ENCODE measurements around the gene OR8D1.
"Not testable (repeated sequence)": the region's sequence is repeated elsewhere in the genome, so short reads cannot be mapped to it uniquely, and the experiment has no call there.

OR8D1 gene

DNA sequence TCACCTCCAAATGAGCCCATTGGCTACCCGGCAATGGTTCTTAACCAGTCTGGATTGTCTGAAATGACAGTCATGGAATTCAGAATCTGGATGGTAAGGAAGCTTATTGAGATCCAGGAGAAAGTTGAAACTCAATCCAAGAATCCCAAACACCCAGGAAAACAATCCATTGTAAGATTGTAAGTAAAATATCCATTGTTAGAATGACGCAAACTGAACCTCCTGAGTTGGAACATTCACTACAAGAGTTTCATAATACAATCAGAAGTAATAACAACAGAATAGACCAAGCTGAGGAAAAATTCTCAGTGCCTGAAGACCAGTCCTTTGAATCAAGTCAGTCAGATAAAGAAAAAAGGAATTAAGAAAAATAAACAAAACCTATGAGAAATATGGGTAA is 35.5 kb downstream of the OR8D1 start:
- no peak for DNase-seq

- no peak for DNase-seq
These were observed 35.9 kb downstream of the OR8D1 start for GRCh38 chr11:124277804-124278203.

- no peak for DNase-seq
These were observed 36.5 kb downstream of the OR8D1 start for GRCh38 chr11:124277207-124277606.

DNA sequence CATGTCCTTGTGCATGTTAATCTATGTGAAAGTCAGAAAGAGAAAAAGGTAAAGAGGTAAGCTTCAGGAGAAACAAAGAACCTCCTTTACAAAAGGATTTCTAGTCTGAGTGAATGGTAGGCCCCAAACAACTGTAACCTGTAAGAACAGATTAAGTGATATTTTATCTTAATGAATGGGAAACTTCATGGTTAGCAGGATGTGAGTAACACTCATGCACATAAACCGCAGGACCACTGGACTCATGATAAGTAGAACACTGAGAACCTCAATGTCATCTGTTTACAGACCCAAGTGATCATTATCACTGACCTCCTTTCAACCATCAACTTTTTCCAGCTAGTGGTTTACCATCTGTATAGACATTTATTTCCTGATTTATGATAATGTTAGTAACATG is 37.7 kb downstream of the OR8D1 start:
- DNase-seq, result no peak

GRCh38 chr11:124274000-124274399 is 39.7 kb downstream of the OR8D1 start:
- DNase-seq, result no peak

GRCh38 chr11:124270886-124271285 is 42.9 kb downstream of the OR8D1 start:
- DNase-seq, result not testable (repeated sequence)

DNA sequence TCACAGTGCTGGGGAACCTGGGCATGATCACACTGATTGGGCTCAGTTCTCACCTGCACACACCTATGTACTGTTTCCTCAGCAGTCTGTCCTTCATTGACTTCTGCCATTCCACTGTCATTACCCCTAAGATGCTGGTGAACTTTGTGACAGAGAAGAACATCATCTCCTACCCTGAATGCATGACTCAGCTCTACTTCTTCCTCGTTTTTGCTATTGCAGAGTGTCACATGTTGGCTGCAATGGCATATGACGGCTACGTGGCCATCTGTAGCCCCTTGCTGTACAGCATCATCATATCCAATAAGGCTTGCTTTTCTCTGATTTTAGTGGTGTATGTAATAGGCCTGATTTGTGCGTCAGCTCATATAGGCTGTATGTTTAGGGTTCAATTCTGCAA is 48.7 kb downstream of the OR8D1 start:
- not testable (repeated sequence) for DNase-seq

DNA sequence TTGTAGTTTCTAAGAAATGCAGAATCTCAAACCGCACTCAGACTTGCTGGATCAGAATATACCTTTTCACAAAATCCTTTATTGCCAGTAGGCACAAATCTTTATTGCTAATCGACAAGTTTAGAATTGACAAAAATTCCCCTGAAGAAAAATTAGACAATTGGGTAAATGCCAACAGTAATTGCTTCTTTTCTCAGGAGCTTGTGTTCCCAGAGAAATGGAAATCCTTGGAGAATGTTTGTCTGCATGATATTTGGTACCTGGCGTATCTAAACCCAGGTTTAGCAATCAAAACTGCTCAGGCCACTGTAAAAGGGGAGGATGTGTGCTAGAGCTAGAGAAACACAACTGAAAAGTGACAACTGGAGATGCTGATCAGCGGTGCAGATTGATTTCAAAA is 57.7 kb downstream of the OR8D1 start, which contains the start of gene OR8G5:
Gene OR8G5, plus strand, starts transcription at position 301 of the 400 bp plus-strand sequence. CDS start 8,556 bp downstream, outside the sequence.
- DNase-seq, result no peak

All from NCI-H187 (cell line).